GM12878 (cell line): ENCODE results near the gene SERINC5.

ENCODE experiments used
- ATF2 ChIP-seq: IDR thresholded peaks from 2 replicates; pipeline ENCODE4 v1.6.1; 2012; ENCODE audit warnings: low read length, inconsistent platforms
- CBFB ChIP-seq: IDR thresholded peaks from 2 replicates; pipeline ENCODE4 v1.6.1; 2016; ENCODE audit warnings: antibody characterized with exemption, low read depth
- CTCF ChIP-seq, 3 experiments: IDR thresholded peaks in 2 of 3; conservative IDR thresholded peaks in 1 of 3; 2 replicates each; pipeline ENCODE4 v1.5.1; 2011; ENCODE audit warnings: low read depth in 3 of 3, low read length in 3 of 3, mild to moderate bottlenecking in 3 of 3, control low read depth in 2 of 3, moderate library complexity in 2 of 3, inconsistent platforms in 1 of 3, mixed read lengths in 1 of 3; ENCODE audit not compliant: control insufficient read depth in 2 of 3, insufficient read depth in 1 of 3; ENCODE audit errors: extremely low read depth in 1 of 3
- E2F8 ChIP-seq: fragments of 450-650 bp; IDR thresholded peaks from 2 replicates; pipeline ENCODE4 v1.6.1; 2018; ENCODE audit warnings: mild to moderate bottlenecking, low read depth, moderate library complexity; ENCODE audit not compliant: partially characterized antibody
- EZH2 ChIP-seq: IDR thresholded peaks from 2 replicates; pipeline ENCODE4 v1.6.1; 2012; ENCODE audit warnings: low read depth, mild to moderate bottlenecking, control low read depth, inconsistent platforms, low read length, borderline replicate concordance; ENCODE audit not compliant: control insufficient read depth
- FOS ChIP-seq: IDR thresholded peaks from 3 replicates; pipeline ENCODE4 v1.6.1; 2011; ENCODE audit warnings: borderline replicate concordance; ENCODE audit not compliant: insufficient read length; ENCODE audit errors: extremely low read depth
- MYC ChIP-seq: IDR thresholded peaks from 2 replicates; pipeline ENCODE4 v1.6.1; 2011; ENCODE audit warnings: mild to moderate bottlenecking, low read length, moderate library complexity, inconsistent platforms; ENCODE audit not compliant: insufficient read depth, insufficient replicate concordance, insufficient read length, severe bottlenecking
- PAX5 ChIP-seq: IDR thresholded peaks from 2 replicates; pipeline ENCODE4 v1.6.1; 2011; ENCODE audit warnings: low read depth, low read length, borderline replicate concordance
- POLR2A ChIP-seq: IDR thresholded peaks from 2 replicates; pipeline ENCODE4 v1.6.1; 2011; ENCODE audit warnings: low read depth, mild to moderate bottlenecking, low read length
- SP1 ChIP-seq: IDR thresholded peaks from one replicate; pipeline ENCODE4 v1.6.1; 2011; ENCODE audit warnings: low read depth, low read length
- TCF12 ChIP-seq: IDR thresholded peaks from 2 replicates; pipeline ENCODE4 v1.6.1; 2011; ENCODE audit warnings: low read depth, mild to moderate bottlenecking, low read length
- ZNF24 ChIP-seq: fragments of 450-650 bp; IDR thresholded peaks from 2 replicates; pipeline ENCODE4 v1.6.1; 2017; ENCODE audit warnings: antibody characterized with exemption, mild to moderate bottlenecking

- no peak for TF ChIP-seq MYC
- no peak for TF ChIP-seq CTCF (IDR thresholded peaks at IDR 0.05 in 2 of 3, conservative IDR thresholded peaks at IDR 0.05 in 1 of 3; ENCODE audit: control insufficient read depth in 2 of 3, extremely low read depth in 1 of 3, insufficient read depth in 1 of 3, low read depth in 3 of 3, low read length in 3 of 3)
- no peak for TF ChIP-seq ZNF24
- TF ChIP-seq EZH2, result no peak
- TF ChIP-seq SP1, result no peak
- TF ChIP-seq TCF12, result no peak
- no peak for TF ChIP-seq CBFB
- no peak for TF ChIP-seq POLR2A
- no peak for TF ChIP-seq ATF2
- TF ChIP-seq PAX5, result no peak
- TF ChIP-seq E2F8, result no peak
- no peak for TF ChIP-seq FOS
Observed at GRCh38 chr5:80156156-80156555, 99.7 kb downstream of the SERINC5 start.
